HepG2 (cell line): Measurements from ENCODE around the gene TNFSF10. TPM values are rescaled to one million over a fixed set of nuclear protein-coding genes. Genes with fewer than 3 reads are reported as not detected.

Experiments used
- HNF1B ChIP-seq: sonication (generic); formaldehyde crosslinking; IDR thresholded peaks from 2 replicates; pipeline ENCODE4 v1.5.1; 2020; ENCODE audit warnings: mild to moderate bottlenecking, moderate library complexity, missing genetic modification reagents
- NFAT5 ChIP-seq: sonication (generic); formaldehyde crosslinking; IDR thresholded peaks from 2 replicates; pipeline ENCODE4 v1.4.0; 2020; ENCODE audit warnings: missing genetic modification reagents
- SALL1 ChIP-seq: sonication (generic); formaldehyde crosslinking; IDR thresholded peaks from 2 replicates; pipeline ENCODE4 v1.8.0; 2022; ENCODE audit warnings: mild to moderate bottlenecking, missing genetic modification reagents
- SIX4 ChIP-seq: sonication (generic); formaldehyde crosslinking; IDR thresholded peaks from 2 replicates; pipeline ENCODE4 v1.4.0; 2020; ENCODE audit warnings: missing genetic modification reagents
- SMARCC2 ChIP-seq: fragments of 450-650 bp; IDR thresholded peaks from 2 replicates; pipeline ENCODE4 v1.6.1; 2017; ENCODE audit warnings: antibody characterized with exemption, mild to moderate bottlenecking
- TAF15 ChIP-seq: fragments of 200-400 bp; formaldehyde crosslinking; IDR thresholded peaks from one replicate; pipeline ENCODE4 v1.6.1; 2018; ENCODE audit warnings: mild to moderate bottlenecking, low read depth, low read length; ENCODE audit not compliant: poor library complexity, severe bottlenecking
- ZFP82 ChIP-seq: sonication (generic); formaldehyde crosslinking; IDR thresholded peaks from 2 replicates; pipeline ENCODE4 v1.5.1; 2020; ENCODE audit warnings: mild to moderate bottlenecking, missing genetic modification reagents, borderline replicate concordance
- ZGPAT ChIP-seq: IDR thresholded peaks from 2 replicates; pipeline ENCODE4 v1.6.1; 2016; ENCODE audit warnings: mild to moderate bottlenecking
- ZNF101 ChIP-seq: sonication (generic); formaldehyde crosslinking; IDR thresholded peaks from 2 replicates; pipeline ENCODE4 v1.4.0; 2020; ENCODE audit warnings: mild to moderate bottlenecking, low read depth, missing genetic modification reagents, borderline replicate concordance
- ZNF574 ChIP-seq: sonication (generic); formaldehyde crosslinking; IDR thresholded peaks from 2 replicates; pipeline ENCODE4 v1.4.0; 2020; ENCODE audit warnings: missing genetic modification reagents
- ZNF704 ChIP-seq: sonication (generic); formaldehyde crosslinking; IDR thresholded peaks from 2 replicates; pipeline ENCODE4 v1.8.1; 2023; ENCODE audit warnings: mild to moderate bottlenecking, inconsistent platforms, moderate library complexity, missing genetic modification reagents, borderline replicate concordance
- ZSCAN29 ChIP-seq: sonication (generic); formaldehyde crosslinking; conservative IDR thresholded peaks from 2 replicates; pipeline ENCODE4 v1.4.0; 2020; ENCODE audit warnings: mild to moderate bottlenecking, missing genetic modification reagents
- polyA plus RNA-seq, 8 experiments: library from polyadenylated mRNA; depleted of rRNA in 3 of 8; stranded (reverse) in 7 of 8; unstranded in 1 of 8; fragments of >200 nt; fragmentation: Illumina TruSeq in 4 of 8; extraction: Trizol in 4 of 8; gene quantifications; 2 replicates each; pipeline versions ENCODE4 v1.2.1 to v1.2.3, GENCODE V29; 2011 to 2016; ENCODE audit warnings: low read depth in 4 of 8, missing spikeins in 1 of 8, mixed read lengths in 1 of 8; ENCODE audit not compliant: insufficient read depth in 1 of 8
- total RNA-seq, 5 experiments: library from RNA; depleted of rRNA; stranded (reverse); fragments of >200 nt; fragmentation: Illumina TruSeq; extraction: Trizol; gene quantifications; 2 replicates each; pipeline ENCODE4 v1.2.3, GENCODE V29; 2016; ENCODE audit warnings: low read depth in 1 of 5

TNFSF10 gene
- total and polyA plus RNA-seq, 2 of the 13 experiments (the other 11 are each of a cell fraction or from before 2014, with no cell fraction given), result 8.4 to 9.9 TPM

GRCh38 chr3:172553526-172554252 lies 30.5 kb upstream of the TNFSF10 start (continued):
- no peak for TF ChIP-seq TAF15
- TF ChIP-seq ZSCAN29 (CRISPR knock-in tag), result peak; percentile 73; the same call in 1 of the 2 replicates
- TF ChIP-seq NFAT5 (CRISPR knock-in tag), result no peak
- TF ChIP-seq SALL1 (CRISPR knock-in tag), result peak; percentile 79; the same call in 1 of the 2 replicates
- TF ChIP-seq ZNF574 (CRISPR knock-in tag), result peak; percentile 63; the same call in 1 of the 2 replicates
- TF ChIP-seq SIX4, result peak; percentile 76; the same call in 1 of the 2 replicates
- TF ChIP-seq ZNF704 (CRISPR knock-in tag), result no peak
- no peak for TF ChIP-seq ZFP82 (CRISPR knock-in tag)
- peak; percentile 94 for TF ChIP-seq ZGPAT
- peak; percentile 87; the same call in 1 of the 2 replicates for TF ChIP-seq SMARCC2
- peak; percentile 65; the same call in 1 of the 2 replicates for TF ChIP-seq ZNF101 (CRISPR knock-in tag)
- peak; percentile 79; the same call in 1 of the 2 replicates for TF ChIP-seq HNF1B (CRISPR knock-in tag)
